Measurements from ENCODE around the gene APBB2. TPM values are rescaled to one million over a fixed set of nuclear protein-coding genes. Genes with fewer than 3 reads are reported as not detected.
A peak's percentile ranks its signal among the peaks of the same experiment; 100 is the strongest.

Gene APBB2
- total and polyA plus RNA-seq, 2 experiments from 2014 or later = 24.1 to 61.0 TPM

GRCh38 chr4:41074215-41074614 is 140.1 kb downstream of the APBB2 start:
- no peaks in the 10 kb centered on the region for H3K9me2 ChIP-seq (ENCODE audit: insufficient read depth)
- H3K4me1 ChIP-seq (ENCODE audit: insufficient read depth) = peaks cover 6% of the 10 kb centered on the region; the same call in 1 of the 2 replicates
- in situ Hi-C loops (cut with MboI) = no loop called here
- H3K27ac ChIP-seq = no peak overlapping the region
- no peak for DNase-seq
- TF ChIP-seq EZH2phosphoT487 (IDR thresholded peaks at IDR 0.05; ENCODE audit: insufficient read depth, low read depth) (no peak), EZH2 (IDR thresholded peaks at IDR 0.05; ENCODE audit: insufficient read depth, poor library complexity, severe bottlenecking) (no peak)
- H3K9me3 ChIP-seq (ENCODE audit: low read depth) = no peaks in the 10 kb centered on the region
- H3K36me3 ChIP-seq (ENCODE audit: low read depth) = no peaks in the 10 kb centered on the region
- no peak overlapping the region for H2AFZ ChIP-seq
- 85% methylated on average over 3 of the region's 3 CpGs for WGBS, 2 experiments (ENCODE audit: low coverage in 1 of 2, low lambda C conversion rate in 2 of 2, missing lambda C conversion rate in 2 of 2)
- no peak overlapping the region for H3K4me2 ChIP-seq (ENCODE audit: unreplicated experiment)
- H3K79me2 ChIP-seq (ENCODE audit: insufficient read depth) = peaks cover 84% of the 10 kb centered on the region
- 0 out of 2 replicates have a peak, but pooled peaks cover 5% of the 10 kb centered on the region for H4K20me1 ChIP-seq (ENCODE audit: insufficient read depth)
- H3K27me3 ChIP-seq (replicated peaks; ENCODE audit: insufficient read depth) = no peaks in the 10 kb centered on the region
- no peaks in the 10 kb centered on the region for H3F3A ChIP-seq (ENCODE audit: insufficient read depth)
- H3K4me3 ChIP-seq = no peak overlapping the region
- H3K9ac ChIP-seq = no peak overlapping the region

GRCh38 chr4:41072021-41072777 is 142.1 kb downstream of the APBB2 start:
- no peak for TF ChIP-seq EZH2 (IDR thresholded peaks at IDR 0.05; ENCODE audit: insufficient read depth, poor library complexity, severe bottlenecking)
- TF ChIP-seq EZH2phosphoT487 (IDR thresholded peaks at IDR 0.05; ENCODE audit: insufficient read depth, low read depth) = no peak
- H3F3A ChIP-seq (ENCODE audit: insufficient read depth) = no peaks in the 10 kb centered on the region
- peaks cover 77% of the 10 kb centered on the region for H3K79me2 ChIP-seq (ENCODE audit: insufficient read depth)
- H3K4me2 ChIP-seq (ENCODE audit: unreplicated experiment) = no peak overlapping the region
- H3K9ac ChIP-seq = no peak overlapping the region
- in situ Hi-C loops (cut with MboI) = no loop called here
- no peak overlapping the region for H2AFZ ChIP-seq
- 0 out of 2 replicates have a peak, but pooled peaks cover 5% of the 10 kb centered on the region for H4K20me1 ChIP-seq (ENCODE audit: insufficient read depth)
- H3K27ac ChIP-seq = no peak overlapping the region
- H3K9me3 ChIP-seq (ENCODE audit: low read depth) = no peaks in the 10 kb centered on the region
- H3K36me3 ChIP-seq (ENCODE audit: low read depth) = no peaks in the 10 kb centered on the region
- H3K9me2 ChIP-seq (ENCODE audit: insufficient read depth) = no peaks in the 10 kb centered on the region
- no peak for DNase-seq
- peaks cover 6% of the 10 kb centered on the region; the same call in 1 of the 2 replicates for H3K4me1 ChIP-seq (ENCODE audit: insufficient read depth)
- H3K27me3 ChIP-seq (replicated peaks; ENCODE audit: insufficient read depth) = no peaks in the 10 kb centered on the region
- 87 to 88% methylated on average over 7 of the region's 7 CpGs for WGBS, 2 experiments (ENCODE audit: low coverage in 1 of 2, low lambda C conversion rate in 2 of 2, missing lambda C conversion rate in 2 of 2)
- no peak overlapping the region for H3K4me3 ChIP-seq

- no peaks in the 10 kb centered on the region for H3K36me3 ChIP-seq (ENCODE audit: low read depth)
- peak; percentile 14 for DNase-seq
- H4K20me1 ChIP-seq (ENCODE audit: insufficient read depth) = no peaks in the 10 kb centered on the region
- H3K4me2 ChIP-seq (ENCODE audit: unreplicated experiment) = no peak overlapping the region
- no peaks in the 10 kb centered on the region for H3K9me2 ChIP-seq (ENCODE audit: insufficient read depth)
- in situ Hi-C loops (cut with MboI) = no loop called here
- H3K27me3 ChIP-seq (replicated peaks; ENCODE audit: insufficient read depth) = no peaks in the 10 kb centered on the region
- 95 to 97% methylated on average over 10 of the region's 10 CpGs for WGBS, 2 experiments (ENCODE audit: low coverage in 1 of 2, low lambda C conversion rate in 2 of 2, missing lambda C conversion rate in 2 of 2)
- H3K9ac ChIP-seq = no peak overlapping the region
- H3K79me2 ChIP-seq (ENCODE audit: insufficient read depth) = peaks cover 69% of the 10 kb centered on the region
- H2AFZ ChIP-seq = no peak overlapping the region
- peaks cover 6% of the 10 kb centered on the region; the same call in 1 of the 2 replicates for H3K4me1 ChIP-seq (ENCODE audit: insufficient read depth)
- TF ChIP-seq EZH2 (IDR thresholded peaks at IDR 0.05; ENCODE audit: insufficient read depth, poor library complexity, severe bottlenecking) = no peak
- TF ChIP-seq EZH2phosphoT487 (IDR thresholded peaks at IDR 0.05; ENCODE audit: insufficient read depth, low read depth) = no peak
- H3K9me3 ChIP-seq (ENCODE audit: low read depth) = no peaks in the 10 kb centered on the region
- no peaks in the 10 kb centered on the region for H3F3A ChIP-seq (ENCODE audit: insufficient read depth)
- H3K27ac ChIP-seq = no peak overlapping the region
- H3K4me3 ChIP-seq = no peak overlapping the region
Observed at GRCh38 chr4:41070516-41071281, 143.6 kb downstream of the APBB2 start.

- peaks cover 6% of the 10 kb centered on the region; the same call in 1 of the 2 replicates for H3K4me1 ChIP-seq (ENCODE audit: insufficient read depth)
- H3K4me3 ChIP-seq = no peak overlapping the region
- in situ Hi-C loops (cut with MboI) = no loop called here
- H3F3A ChIP-seq (ENCODE audit: insufficient read depth) = no peaks in the 10 kb centered on the region
- H3K9ac ChIP-seq = no peak overlapping the region
- WGBS, 2 experiments (ENCODE audit: low coverage in 1 of 2, low lambda C conversion rate in 2 of 2, missing lambda C conversion rate in 2 of 2) = 98 to 100% methylated on average over 1 of the region's 1 CpG
- peaks cover 62% of the 10 kb centered on the region for H3K79me2 ChIP-seq (ENCODE audit: insufficient read depth)
- TF ChIP-seq EZH2 (IDR thresholded peaks at IDR 0.05; ENCODE audit: insufficient read depth, poor library complexity, severe bottlenecking) = no peak
- no peak for TF ChIP-seq EZH2phosphoT487 (IDR thresholded peaks at IDR 0.05; ENCODE audit: insufficient read depth, low read depth)
- no peak for DNase-seq
- H2AFZ ChIP-seq = no peak overlapping the region
- no peak overlapping the region for H3K4me2 ChIP-seq (ENCODE audit: unreplicated experiment)
- H3K36me3 ChIP-seq (ENCODE audit: low read depth) = no peaks in the 10 kb centered on the region
- H3K27me3 ChIP-seq (replicated peaks; ENCODE audit: insufficient read depth) = no peaks in the 10 kb centered on the region
- no peaks in the 10 kb centered on the region for H3K9me2 ChIP-seq (ENCODE audit: insufficient read depth)
- H3K27ac ChIP-seq = no peak overlapping the region
- no peaks in the 10 kb centered on the region for H3K9me3 ChIP-seq (ENCODE audit: low read depth)
- no peaks in the 10 kb centered on the region for H4K20me1 ChIP-seq (ENCODE audit: insufficient read depth)
Observed at GRCh38 chr4:41069838-41070237, 144.5 kb downstream of the APBB2 start.
